ENCODE measurements around the gene C1QTNF1. TPM values are rescaled to one million over a fixed set of nuclear protein-coding genes. Genes with fewer than 3 reads are reported as not detected.

C1QTNF1 gene
- total RNA-seq, 1 experiment from 2014 or later: 19.9 TPM

DNA sequence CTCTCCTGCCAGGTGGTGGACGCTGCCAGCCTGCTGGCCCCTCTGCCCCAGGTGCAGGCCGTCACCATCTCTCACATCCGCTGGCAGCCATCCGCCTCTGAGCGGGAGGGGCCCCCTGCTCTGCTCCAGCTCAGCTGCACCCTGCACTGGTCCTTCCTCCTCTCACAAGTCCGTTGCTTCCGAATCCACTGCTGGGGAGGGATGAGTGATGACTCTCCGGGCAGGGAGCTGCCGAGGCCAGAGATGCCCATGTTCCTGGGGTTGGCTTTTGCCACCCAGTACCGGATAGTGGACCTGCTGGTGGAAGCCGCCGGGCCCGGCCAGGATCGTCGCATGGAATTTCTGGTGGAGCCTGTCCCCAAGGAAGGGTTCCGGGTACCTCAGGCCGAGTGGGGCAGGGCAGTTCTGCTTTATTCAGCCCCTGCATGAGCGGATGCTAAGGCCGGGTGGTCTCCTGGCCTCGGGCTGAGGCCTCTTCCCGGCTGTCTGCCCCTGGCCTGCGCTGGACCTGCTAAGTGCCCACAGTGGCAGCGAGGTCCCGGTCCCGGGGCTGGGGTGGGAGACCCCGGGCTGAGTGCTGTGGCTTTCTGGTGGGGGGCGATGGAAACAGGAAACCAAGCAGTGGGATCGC, 62.1 kb downstream of the C1QTNF1 start:
- intact Hi-C loops (cut with micrococcal nuclease; ENCODE audit: unreplicated experiment): no loop called here
- no peaks in the 10 kb centered on the region for H3K9me3 Mint-ChIP-seq (ENCODE audit: unreplicated experiment)
- Histone ChIP-seq H3K27me3 (replicated peaks; ENCODE audit: control insufficient read depth, insufficient read depth, low read length) (no peaks in the 10 kb centered on the region), H3K36me3 (ENCODE audit: control insufficient read depth, insufficient read depth, low read length) (peaks cover 3% of the 10 kb centered on the region), H3K4me1 (no peaks in the 10 kb centered on the region), H3K4me3 (ENCODE audit: low read depth, low read length) (no peak overlapping the region), H3K9me3 (no peaks in the 10 kb centered on the region)
- H3K36me3 Mint-ChIP-seq (ENCODE audit: insufficient read depth, unreplicated experiment): peaks cover 29% of the 10 kb centered on the region
- no peak overlapping the region for H3K4me3 Mint-ChIP-seq (ENCODE audit: unreplicated experiment)
- CTCF ChIA-PET: no interaction called here
- H3K4me1 Mint-ChIP-seq (ENCODE audit: low read depth, unreplicated experiment): no peaks in the 10 kb centered on the region
- no peaks in the 10 kb centered on the region for H3K27me3 Mint-ChIP-seq (ENCODE audit: insufficient read depth, unreplicated experiment)
- no peak for DNase-seq
- no peak overlapping the region for H3K27ac Mint-ChIP-seq (ENCODE audit: unreplicated experiment)
- TF ChIP-seq, protein P1, sequence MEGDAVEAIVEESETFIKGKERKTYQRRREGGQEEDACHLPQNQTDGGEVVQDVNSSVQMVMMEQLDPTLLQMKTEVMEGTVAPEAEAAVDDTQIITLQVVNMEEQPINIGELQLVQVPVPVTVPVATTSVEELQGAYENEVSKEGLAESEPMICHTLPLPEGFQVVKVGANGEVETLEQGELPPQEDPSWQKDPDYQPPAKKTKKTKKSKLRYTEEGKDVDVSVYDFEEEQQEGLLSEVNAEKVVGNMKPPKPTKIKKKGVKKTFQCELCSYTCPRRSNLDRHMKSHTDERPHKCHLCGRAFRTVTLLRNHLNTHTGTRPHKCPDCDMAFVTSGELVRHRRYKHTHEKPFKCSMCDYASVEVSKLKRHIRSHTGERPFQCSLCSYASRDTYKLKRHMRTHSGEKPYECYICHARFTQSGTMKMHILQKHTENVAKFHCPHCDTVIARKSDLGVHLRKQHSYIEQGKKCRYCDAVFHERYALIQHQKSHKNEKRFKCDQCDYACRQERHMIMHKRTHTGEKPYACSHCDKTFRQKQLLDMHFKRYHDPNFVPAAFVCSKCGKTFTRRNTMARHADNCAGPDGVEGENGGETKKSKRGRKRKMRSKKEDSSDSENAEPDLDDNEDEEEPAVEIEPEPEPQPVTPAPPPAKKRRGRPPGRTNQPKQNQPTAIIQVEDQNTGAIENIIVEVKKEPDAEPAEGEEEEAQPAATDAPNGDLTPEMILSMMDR (IDR thresholded peaks at IDR 0.05; ENCODE audit: insufficient read depth in 1 of 2, low read depth in 1 of 2, low read length in 1 of 2, severe bottlenecking in 1 of 2, unreplicated experiment in 1 of 2): no peak
- POLR2A ChIA-PET: no interaction called here
- no TSS peak for BruUV-seq (replicated peaks)

DNA sequence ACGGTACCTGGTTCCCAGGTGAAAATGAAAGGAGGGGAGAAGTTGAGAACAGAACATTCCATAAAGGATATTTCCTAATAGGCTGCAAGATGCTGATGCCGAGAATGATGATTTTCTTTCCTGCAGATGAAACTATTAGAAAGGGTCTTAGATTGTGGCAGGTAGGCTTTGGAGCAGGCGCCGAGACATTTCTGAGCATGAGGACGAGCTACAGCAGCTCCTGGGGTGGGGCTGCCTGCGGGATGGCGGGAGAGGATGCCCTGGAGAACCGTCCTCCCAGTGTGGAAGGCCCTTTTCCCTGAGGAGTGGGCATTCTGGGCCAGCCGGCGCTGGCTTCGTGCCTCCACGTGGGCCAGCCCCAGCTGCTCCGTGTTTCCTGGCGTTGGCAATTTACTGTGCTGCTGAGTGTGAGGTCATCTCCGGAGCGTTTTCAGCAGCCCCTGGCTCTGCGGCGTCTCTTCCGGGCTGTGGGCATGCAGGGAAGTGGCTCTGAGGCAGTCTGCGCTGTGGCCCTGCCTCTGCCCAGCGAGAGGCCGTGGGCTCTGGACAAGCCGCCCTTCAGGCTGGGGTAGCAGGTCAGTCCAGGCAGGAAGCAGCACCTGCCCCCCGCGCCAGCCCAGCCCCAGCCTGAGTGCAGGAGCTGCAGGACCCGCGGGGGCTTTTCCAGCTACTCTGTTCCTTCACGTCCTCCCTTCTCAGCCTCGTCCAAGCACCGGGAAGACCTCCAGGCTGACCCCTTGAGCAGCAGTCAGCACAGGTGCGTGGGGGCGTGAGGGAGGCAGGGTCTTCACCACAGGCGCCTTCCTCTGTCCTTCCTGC, 62.8 kb downstream of the C1QTNF1 start:
- Histone ChIP-seq H3K4me1 (no peaks in the 10 kb centered on the region), H3K27me3 (replicated peaks; ENCODE audit: control insufficient read depth, insufficient read depth, low read length) (no peaks in the 10 kb centered on the region), H3K36me3 (ENCODE audit: control insufficient read depth, insufficient read depth, low read length) (peaks cover 3% of the 10 kb centered on the region), H3K4me3 (ENCODE audit: low read depth, low read length) (no peak overlapping the region), H3K9me3 (no peaks in the 10 kb centered on the region)
- H3K36me3 Mint-ChIP-seq (ENCODE audit: insufficient read depth, unreplicated experiment): peaks cover 26% of the 10 kb centered on the region
- no peak overlapping the region for H3K4me3 Mint-ChIP-seq (ENCODE audit: unreplicated experiment)
- DNase-seq: no peak
- CTCF ChIA-PET: interaction anchor here (0.5 to 1.6 kb wide), 10 partner anchors 12 to 727 kb away, joined by 3 to 18 read pairs (median 4); partner anchors contain the start of gene ENGASE
- no peaks in the 10 kb centered on the region for H3K27me3 Mint-ChIP-seq (ENCODE audit: insufficient read depth, unreplicated experiment)
- intact Hi-C loops (cut with micrococcal nuclease; ENCODE audit: unreplicated experiment): loop anchor here (1.0 kb wide), 3 partner anchors 301 to 621 kb away; no protein-coding TSS in a partner anchor
- no peaks in the 10 kb centered on the region for H3K4me1 Mint-ChIP-seq (ENCODE audit: low read depth, unreplicated experiment)
- no peaks in the 10 kb centered on the region for H3K9me3 Mint-ChIP-seq (ENCODE audit: unreplicated experiment)
- TF ChIP-seq, protein P1 (IDR thresholded peaks at IDR 0.05; ENCODE audit: insufficient read depth in 1 of 2, low read depth in 1 of 2, low read length in 1 of 2, severe bottlenecking in 1 of 2, unreplicated experiment in 1 of 2): no peak
- BruUV-seq (replicated peaks): TSS peak; percentile 31
- H3K27ac Mint-ChIP-seq (ENCODE audit: unreplicated experiment): no peak overlapping the region
- POLR2A ChIA-PET: no interaction called here

DNA sequence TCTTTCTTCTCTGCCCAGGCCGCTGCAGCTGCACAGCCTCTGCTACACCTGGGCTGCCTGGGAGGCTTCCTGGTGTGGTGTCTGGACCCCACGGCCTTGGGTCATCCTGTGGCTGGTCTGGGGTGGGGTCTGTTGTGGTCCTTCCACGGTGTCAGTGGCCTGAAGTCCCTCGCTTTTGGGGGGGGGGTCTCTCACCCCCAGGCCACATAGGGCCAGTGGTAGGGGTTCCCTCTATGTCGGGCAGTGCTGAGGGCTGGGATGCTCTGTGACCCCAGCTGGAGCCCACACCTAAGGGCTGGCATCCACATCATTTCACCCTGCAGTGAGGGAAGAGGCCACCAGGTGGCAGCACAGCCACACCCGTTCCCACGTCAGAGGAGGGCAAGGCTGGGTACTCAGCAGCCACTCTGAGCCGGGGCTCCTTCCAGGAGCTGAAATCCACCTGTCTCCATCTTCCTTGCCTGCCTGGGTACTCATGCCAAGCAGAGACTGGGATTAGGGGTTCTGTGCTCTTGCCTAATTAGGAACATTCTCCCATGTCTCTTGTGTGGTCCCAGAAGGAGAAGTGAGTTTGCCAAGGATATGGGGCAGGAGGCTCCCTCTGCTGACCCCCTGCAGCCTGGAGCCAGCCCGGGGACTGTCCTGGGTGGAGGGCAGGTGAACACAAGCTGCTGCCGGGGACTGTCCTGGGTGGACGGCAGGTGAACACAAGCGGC, 63.6 kb downstream of the C1QTNF1 start:
- intact Hi-C loops (cut with micrococcal nuclease; ENCODE audit: unreplicated experiment): loop anchor here (1.0 kb wide), 3 partner anchors 301 to 621 kb away; no protein-coding TSS in a partner anchor
- Mint-ChIP-seq H3K27ac (ENCODE audit: unreplicated experiment) (no peak overlapping the region), H3K4me1 (ENCODE audit: low read depth, unreplicated experiment) (no peaks in the 10 kb centered on the region), H3K36me3 (ENCODE audit: insufficient read depth, unreplicated experiment) (peaks cover 18% of the 10 kb centered on the region), H3K27me3 (ENCODE audit: insufficient read depth, unreplicated experiment) (no peaks in the 10 kb centered on the region), H3K9me3 (ENCODE audit: unreplicated experiment) (no peaks in the 10 kb centered on the region), H3K4me3 (ENCODE audit: unreplicated experiment) (no peak overlapping the region)
- BruUV-seq (replicated peaks): no TSS peak
- H3K4me3 ChIP-seq (ENCODE audit: low read depth, low read length): no peak overlapping the region
- H3K9me3 ChIP-seq: no peaks in the 10 kb centered on the region
- H3K36me3 ChIP-seq (ENCODE audit: control insufficient read depth, insufficient read depth, low read length): peaks cover 1% of the 10 kb centered on the region
- ChIA-PET CTCF (interaction anchor here (0.5 to 1.6 kb wide), 12 partner anchors 13 to 727 kb away, joined by 3 to 18 read pairs (median 4); partner anchors contain the start of gene ENGASE), POLR2A (no interaction called here)
- H3K27me3 ChIP-seq (replicated peaks; ENCODE audit: control insufficient read depth, insufficient read depth, low read length): no peaks in the 10 kb centered on the region
- no peaks in the 10 kb centered on the region for H3K4me1 ChIP-seq
- DNase-seq: peak; percentile 69 to 86
- TF ChIP-seq, protein P1 (IDR thresholded peaks at IDR 0.05; ENCODE audit: insufficient read depth in 1 of 2, low read depth in 1 of 2, low read length in 1 of 2, severe bottlenecking in 1 of 2, unreplicated experiment in 1 of 2): peak; percentile 84 to 95

Measured in Caco-2 (cell line).